GM21619 (cell line): ENCODE measurements around the gene GTF2IRD1.
"Not testable (repeated sequence)": the region's sequence is repeated elsewhere in the genome, so short reads cannot be mapped to it uniquely, and the experiment has no call there.

Experiments
- ATAC-seq: cut with Tn5 transposase; IDR thresholded peaks from one replicate; pipeline ENCODE4 v1.9.1; 2021; ENCODE audit not compliant: unreplicated experiment

The GTF2IRD1 gene

GRCh38 chr7:74511345-74511744 lies 57.6 kb downstream of the GTF2IRD1 start:
- no peak for ATAC-seq

- no peak for ATAC-seq
Measured at GRCh38 chr7:74512762-74513161, 59.1 kb downstream of the GTF2IRD1 start.

- no peak for ATAC-seq
Measured at GRCh38 chr7:74514131-74514591, 60.5 kb downstream of the GTF2IRD1 start.

GRCh38 chr7:74515276-74515675 lies 61.6 kb downstream of the GTF2IRD1 start:
- no peak for ATAC-seq

GRCh38 chr7:74516214-74516613 lies 62.5 kb downstream of the GTF2IRD1 start:
- ATAC-seq = no peak

- no peak for ATAC-seq
Measured at GRCh38 chr7:74518041-74518440, 64.3 kb downstream of the GTF2IRD1 start.

GRCh38 chr7:74518654-74519053 lies 64.9 kb downstream of the GTF2IRD1 start:
- no peak for ATAC-seq

GRCh38 chr7:74519395-74519794 lies 65.7 kb downstream of the GTF2IRD1 start:
- ATAC-seq = no peak

GRCh38 chr7:74521855-74522254 lies 68.1 kb downstream of the GTF2IRD1 start:
- ATAC-seq = no peak

GRCh38 chr7:74522281-74522905 lies 68.7 kb downstream of the GTF2IRD1 start:
- ATAC-seq = no peak

- no peak for ATAC-seq
Measured at GRCh38 chr7:74523015-74523414, 69.3 kb downstream of the GTF2IRD1 start.

- no peak for ATAC-seq
Measured at GRCh38 chr7:74525140-74525539, 71.4 kb downstream of the GTF2IRD1 start.

- ATAC-seq = no peak
Measured at GRCh38 chr7:74525881-74526280, 72.2 kb downstream of the GTF2IRD1 start.

GRCh38 chr7:74526780-74527179 lies 73.1 kb downstream of the GTF2IRD1 start:
- ATAC-seq = no peak

GRCh38 chr7:74527842-74528241 lies 74.1 kb downstream of the GTF2IRD1 start:
- no peak for ATAC-seq

- ATAC-seq = not testable (repeated sequence)
Measured at GRCh38 chr7:74528773-74529172, 75.1 kb downstream of the GTF2IRD1 start.

GRCh38 chr7:74535951-74536356 lies 82.2 kb downstream of the GTF2IRD1 start:
- ATAC-seq = no peak

GRCh38 chr7:74541937-74542336 lies 88.2 kb downstream of the GTF2IRD1 start:
- not testable (repeated sequence) for ATAC-seq

- no peak for ATAC-seq
Measured at GRCh38 chr7:74542558-74543117, 88.9 kb downstream of the GTF2IRD1 start.

GRCh38 chr7:74544706-74545469 lies 91.2 kb downstream of the GTF2IRD1 start:
- no peak for ATAC-seq

GRCh38 chr7:74545921-74546320 lies 92.2 kb downstream of the GTF2IRD1 start:
- no peak for ATAC-seq

GRCh38 chr7:74553596-74554012 lies 99.9 kb downstream of the GTF2IRD1 start:
- ATAC-seq = not testable (repeated sequence)
